ENCODE data around the gene EFR3B. TPM values are rescaled to one million over a fixed set of nuclear protein-coding genes. Genes with fewer than 3 reads are reported as not detected.
A peak's percentile ranks its signal among the peaks of the same experiment; 100 is the strongest.

The EFR3B gene
- total RNA-seq, 3 donors from 2014 or later, result 1.0 to 2.8 (median 1.9) TPM

- intact Hi-C loops (cut with DNase I, micrococcal nuclease), result no loop called here
- ATAC-seq, result peak; percentile 72
- no peak overlapping the region for H3K4me3 ChIP-seq
- no peaks in the 10 kb centered on the region for H3K36me3 ChIP-seq (ENCODE audit: low read depth)
- TF ChIP-seq CTCF (IDR thresholded peaks at IDR 0.05), result no peak
- DNase-seq, result no peak
- H3K4me1 ChIP-seq (ENCODE audit: low read depth), result no peaks in the 10 kb centered on the region
- no peaks in the 10 kb centered on the region for H3K9me3 ChIP-seq
Measured at GRCh38 chr2:25029183-25029554, 12.7 kb upstream of the EFR3B start.

- no peak for TF ChIP-seq CTCF (IDR thresholded peaks at IDR 0.05)
- no peak for ATAC-seq
- DNase-seq, result no peak
- Histone ChIP-seq H3K9me3 (no peaks in the 10 kb centered on the region), H3K4me1 (ENCODE audit: low read depth) (no peaks in the 10 kb centered on the region), H3K36me3 (ENCODE audit: low read depth) (no peaks in the 10 kb centered on the region), H3K4me3 (no peak overlapping the region)
- intact Hi-C loops (cut with DNase I, micrococcal nuclease), result no loop called here
Measured at GRCh38 chr2:25030702-25031101, 11.2 kb upstream of the EFR3B start.

- intact Hi-C loops (cut with DNase I, micrococcal nuclease), result no loop called here
- H3K36me3 ChIP-seq (ENCODE audit: low read depth), result no peaks in the 10 kb centered on the region
- H3K4me1 ChIP-seq (ENCODE audit: low read depth), result no peaks in the 10 kb centered on the region
- DNase-seq, result no peak
- ATAC-seq, result no peak
- no peak overlapping the region for H3K4me3 ChIP-seq
- TF ChIP-seq CTCF (IDR thresholded peaks at IDR 0.05), result no peak
- no peaks in the 10 kb centered on the region for H3K9me3 ChIP-seq
Measured at GRCh38 chr2:25032094-25032493, 9.8 kb upstream of the EFR3B start.

- ATAC-seq (no peak), DNase-seq (no peak)
- H3K36me3 ChIP-seq (ENCODE audit: low read depth), result no peaks in the 10 kb centered on the region
- no peak for TF ChIP-seq CTCF (IDR thresholded peaks at IDR 0.05)
- intact Hi-C loops (cut with DNase I, micrococcal nuclease), result no loop called here
- H3K4me3 ChIP-seq, result no peak overlapping the region
- H3K4me1 ChIP-seq (ENCODE audit: low read depth), result no peaks in the 10 kb centered on the region
- no peaks in the 10 kb centered on the region for H3K9me3 ChIP-seq
Measured at GRCh38 chr2:25032901-25033300, 9.0 kb upstream of the EFR3B start.

GRCh38 chr2:25034081-25034480 lies 7.8 kb upstream of the EFR3B start:
- intact Hi-C loops (cut with DNase I, micrococcal nuclease), result no loop called here
- no peak for ATAC-seq

More at GRCh38 chr2:25034081-25034480, 7.8 kb upstream of the EFR3B start:
- no peak for DNase-seq
- no peak for TF ChIP-seq CTCF (IDR thresholded peaks at IDR 0.05)
- no peak overlapping the region for H3K4me3 ChIP-seq
- no peaks in the 10 kb centered on the region for H3K4me1 ChIP-seq (ENCODE audit: low read depth)
- no peaks in the 10 kb centered on the region for H3K36me3 ChIP-seq (ENCODE audit: low read depth)
- no peaks in the 10 kb centered on the region for H3K9me3 ChIP-seq

All from mucosa of descending colon (tissue), 3 donors.